ENCODE data around the gene DNTT. TPM values are rescaled to one million over a fixed set of nuclear protein-coding genes. Genes with fewer than 3 reads are reported as not detected.

The DNTT gene
- polyA plus RNA-seq, 2 of the 4 experiments (the other 2 are of a cell fraction) = not detected

DNA sequence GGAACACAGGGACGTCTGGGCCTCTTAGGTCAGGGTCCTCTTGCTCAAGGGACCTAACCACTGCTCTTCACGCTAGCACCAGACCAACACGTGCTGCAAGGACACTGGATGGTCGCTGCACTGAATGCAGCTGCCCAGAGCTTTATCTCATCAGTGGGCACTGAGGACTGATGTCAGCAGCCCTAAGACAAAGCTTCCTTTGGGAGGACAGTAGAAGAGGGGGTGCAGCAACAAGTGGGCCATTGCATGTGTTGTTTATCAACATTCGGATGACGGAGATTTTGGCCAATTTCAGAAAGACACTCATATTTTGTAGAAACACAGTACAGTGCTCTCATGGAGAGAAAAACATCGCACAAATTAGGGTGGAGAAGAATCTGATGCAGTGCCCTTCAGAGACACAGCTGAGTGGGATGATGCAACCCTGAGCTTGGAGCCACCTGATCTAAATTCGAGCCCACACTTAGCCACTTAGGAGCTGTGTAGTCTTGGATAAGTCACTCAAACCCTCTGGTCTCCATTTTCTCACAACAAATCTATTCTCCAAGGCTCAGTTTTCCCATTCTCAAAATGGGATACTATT is 52.9 kb downstream of the DNTT start:
- DNase-seq (ENCODE audit: low read depth in 1 of 2, low spot score in 1 of 2) (no peak), ATAC-seq (no peak), FAIRE-seq (no peak)
- H3K4me2 ChIP-seq = no peak overlapping the region
- no peak overlapping the region for H3K27ac ChIP-seq
- TF ChIP-seq HEYL (CRISPR knock-in tag; IDR thresholded peaks at IDR 0.05) (no peak), JUN (IDR thresholded peaks at IDR 0.05) (no peak), RFX5 (IDR thresholded peaks at IDR 0.05) (no peak), HDAC2 (IDR thresholded peaks at IDR 0.05) (no peak)
- H3K4me1 ChIP-seq = no peaks in the 10 kb centered on the region
- no peaks in the 10 kb centered on the region for H3K9me3 ChIP-seq
- no peak overlapping the region for H3K4me3 ChIP-seq
- WGBS (ENCODE audit: missing lambda C conversion rate) = 23% methylated on average over 8 of the region's 8 CpGs
- ChIA-PET POLR2A (no interaction called here), CTCF (interaction anchor here (1.3 to 3.2 kb wide), 5 partner anchors 9 to 154 kb away, joined by 4 to 17 read pairs (median 5); no protein-coding TSS in a partner anchor)

GRCh38 chr10:96358851-96359540 is 54.8 kb downstream of the DNTT start, which contains the start of gene OPALIN:
OPALIN (minus strand) TSS chr10:96359002; CDS start chr10:96358896, 106 bp downstream.
- CTCF ChIA-PET = interaction anchor here (1.3 to 3.2 kb wide), 3 partner anchors 12 to 24 kb away, joined by 3 to 17 read pairs (median 3); no protein-coding TSS in a partner anchor
- no peak for ATAC-seq

GRCh38 chr10:96359616-96360015 is 55.4 kb downstream of the DNTT start:
- ATAC-seq (no peak), DNase-seq (ENCODE audit: low read depth in 1 of 2, low spot score in 1 of 2) (no peak), FAIRE-seq (no peak)
- POLR2A ChIA-PET = no interaction called here
- Histone ChIP-seq H3K27ac (no peak overlapping the region), H3K4me3 (no peak overlapping the region), H3K4me1 (no peaks in the 10 kb centered on the region), H3K4me2 (no peak overlapping the region), H3K9me3 (no peaks in the 10 kb centered on the region)
- WGBS (ENCODE audit: missing lambda C conversion rate) = 50% methylated on average over 6 of the region's 6 CpGs
- CTCF ChIA-PET = interaction anchor here (1.3 to 3.2 kb wide), 3 partner anchors 11 to 25 kb away, joined by 3 to 17 read pairs (median 3); no protein-coding TSS in a partner anchor
- TF ChIP-seq FOSL2 (IDR thresholded peaks at IDR 0.05) (no peak), FOSL2 (CRISPR knock-in tag; IDR thresholded peaks at IDR 0.05) (no peak), KDM5A (IDR thresholded peaks at IDR 0.05) (no peak), FOXS1 (CRISPR knock-in tag; IDR thresholded peaks at IDR 0.05) (no peak), HOXB5 (CRISPR knock-in tag; IDR thresholded peaks at IDR 0.05) (no peak), FOSB (CRISPR knock-in tag; IDR thresholded peaks at IDR 0.05) (no peak), CBX2 (IDR thresholded peaks at IDR 0.05; ENCODE audit: borderline replicate concordance, low read depth) (no peak), PBX3 (IDR thresholded peaks at IDR 0.05) (no peak), ESRRA (IDR thresholded peaks at IDR 0.05; ENCODE audit: borderline replicate concordance, low read length) (no peak), SMC3 (IDR thresholded peaks at IDR 0.05) (no peak), JUNB (IDR thresholded peaks at IDR 0.05) (no peak)
- TF ChIP-seq, protein P1, sequence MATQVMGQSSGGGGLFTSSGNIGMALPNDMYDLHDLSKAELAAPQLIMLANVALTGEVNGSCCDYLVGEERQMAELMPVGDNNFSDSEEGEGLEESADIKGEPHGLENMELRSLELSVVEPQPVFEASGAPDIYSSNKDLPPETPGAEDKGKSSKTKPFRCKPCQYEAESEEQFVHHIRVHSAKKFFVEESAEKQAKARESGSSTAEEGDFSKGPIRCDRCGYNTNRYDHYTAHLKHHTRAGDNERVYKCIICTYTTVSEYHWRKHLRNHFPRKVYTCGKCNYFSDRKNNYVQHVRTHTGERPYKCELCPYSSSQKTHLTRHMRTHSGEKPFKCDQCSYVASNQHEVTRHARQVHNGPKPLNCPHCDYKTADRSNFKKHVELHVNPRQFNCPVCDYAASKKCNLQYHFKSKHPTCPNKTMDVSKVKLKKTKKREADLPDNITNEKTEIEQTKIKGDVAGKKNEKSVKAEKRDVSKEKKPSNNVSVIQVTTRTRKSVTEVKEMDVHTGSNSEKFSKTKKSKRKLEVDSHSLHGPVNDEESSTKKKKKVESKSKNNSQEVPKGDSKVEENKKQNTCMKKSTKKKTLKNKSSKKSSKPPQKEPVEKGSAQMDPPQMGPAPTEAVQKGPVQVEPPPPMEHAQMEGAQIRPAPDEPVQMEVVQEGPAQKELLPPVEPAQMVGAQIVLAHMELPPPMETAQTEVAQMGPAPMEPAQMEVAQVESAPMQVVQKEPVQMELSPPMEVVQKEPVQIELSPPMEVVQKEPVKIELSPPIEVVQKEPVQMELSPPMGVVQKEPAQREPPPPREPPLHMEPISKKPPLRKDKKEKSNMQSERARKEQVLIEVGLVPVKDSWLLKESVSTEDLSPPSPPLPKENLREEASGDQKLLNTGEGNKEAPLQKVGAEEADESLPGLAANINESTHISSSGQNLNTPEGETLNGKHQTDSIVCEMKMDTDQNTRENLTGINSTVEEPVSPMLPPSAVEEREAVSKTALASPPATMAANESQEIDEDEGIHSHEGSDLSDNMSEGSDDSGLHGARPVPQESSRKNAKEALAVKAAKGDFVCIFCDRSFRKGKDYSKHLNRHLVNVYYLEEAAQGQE (IDR thresholded peaks at IDR 0.05) = no peak
- TF ChIP-seq, protein P2, sequence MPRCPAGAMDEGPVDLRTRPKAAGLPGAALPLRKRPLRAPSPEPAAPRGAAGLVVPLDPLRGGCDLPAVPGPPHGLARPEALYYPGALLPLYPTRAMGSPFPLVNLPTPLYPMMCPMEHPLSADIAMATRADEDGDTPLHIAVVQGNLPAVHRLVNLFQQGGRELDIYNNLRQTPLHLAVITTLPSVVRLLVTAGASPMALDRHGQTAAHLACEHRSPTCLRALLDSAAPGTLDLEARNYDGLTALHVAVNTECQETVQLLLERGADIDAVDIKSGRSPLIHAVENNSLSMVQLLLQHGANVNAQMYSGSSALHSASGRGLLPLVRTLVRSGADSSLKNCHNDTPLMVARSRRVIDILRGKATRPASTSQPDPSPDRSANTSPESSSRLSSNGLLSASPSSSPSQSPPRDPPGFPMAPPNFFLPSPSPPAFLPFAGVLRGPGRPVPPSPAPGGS (IDR thresholded peaks at IDR 0.05) = no peak

More at GRCh38 chr10:96358851-96359540, 54.8 kb downstream of the DNTT start, which contains the start of gene OPALIN:
- Histone ChIP-seq H3K27ac (no peak within 1 kb of the TSS), H3K4me2 (no peak within 1 kb of the TSS), H3K9me3 (no peaks in the 10 kb centered on the region), H3K4me3 (no peak within 1 kb of the TSS), H3K4me1 (no peaks in the 10 kb centered on the region)
- DNase-seq (ENCODE audit: low read depth in 1 of 2, low spot score in 1 of 2) (no peak), FAIRE-seq (no peak)
- WGBS (ENCODE audit: missing lambda C conversion rate) = 25% methylated on average over 7 of the region's 7 CpGs
- no peak for TF ChIP-seq CBX2 (IDR thresholded peaks at IDR 0.05; ENCODE audit: borderline replicate concordance, low read depth)
- TF ChIP-seq, protein P1 (IDR thresholded peaks at IDR 0.05) = no peak
- TF ChIP-seq POLR2AphosphoS2 (conservative IDR thresholded peaks at IDR 0.05; ENCODE audit: low read length) = no peak
- no peak for TF ChIP-seq SMC3 (IDR thresholded peaks at IDR 0.05)
- POLR2A ChIA-PET = no interaction called here

Data from A549 (cell line).